ENCODE results near the gene TBC1D1. TPM values are rescaled to one million over a fixed set of nuclear protein-coding genes. Genes with fewer than 3 reads are reported as not detected.

TBC1D1 gene
- total and polyA plus RNA-seq, 2 of the 8 experiments (the other 6 are each of a cell fraction or from before 2014, with no cell fraction given): 96.9 to 162 TPM

- no peak for TF ChIP-seq TAF7 (optimal IDR thresholded peaks at IDR 0.05; ENCODE audit: borderline replicate concordance, low read depth, low read length)
- TF ChIP-seq CBX5 (IDR thresholded peaks at IDR 0.05; ENCODE audit: low read depth, low read length): no peak
- no peak for TF ChIP-seq NANOG (IDR thresholded peaks at IDR 0.05; ENCODE audit: insufficient read depth, low read depth, low read length, poor library complexity, severe bottlenecking)
Observed at GRCh38 chr4:37879365-37879764, 11.5 kb upstream of the TBC1D1 start (continued).
